GM18873 (cell line): ENCODE measurements around the gene ADGRD1.

Experiments used
- ATAC-seq: cut with Tn5 transposase; IDR thresholded peaks from one replicate; pipeline ENCODE4 v1.9.1; 2021; ENCODE audit warnings: mild to moderate bottlenecking, moderate library complexity, moderate number of reproducible peaks; ENCODE audit not compliant: unreplicated experiment, low FRiP score

The ADGRD1 gene

DNA sequence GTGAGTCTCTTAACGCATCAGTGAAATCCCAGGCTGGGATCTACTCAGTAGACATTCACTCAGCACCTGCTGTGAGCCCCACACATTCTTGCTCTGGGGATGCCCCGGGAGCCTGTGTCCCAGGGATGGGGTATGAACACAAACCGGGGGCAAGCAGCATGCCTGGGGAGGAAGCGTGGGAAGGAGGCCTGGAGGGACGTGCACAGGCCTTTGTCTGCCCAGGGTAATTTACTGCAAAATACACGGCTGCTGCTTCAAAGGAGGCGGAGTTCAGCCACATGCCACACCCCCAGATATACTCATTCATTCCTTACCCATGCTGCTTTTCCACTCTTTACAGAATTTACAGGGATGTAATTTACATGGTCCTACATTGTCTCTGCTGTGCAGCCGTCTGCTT, 187.8 kb downstream of the ADGRD1 start:
- no peak for ATAC-seq

- ATAC-seq: no peak
These were observed 189.4 kb downstream of the ADGRD1 start for GRCh38 chr12:131142891-131143657.

DNA sequence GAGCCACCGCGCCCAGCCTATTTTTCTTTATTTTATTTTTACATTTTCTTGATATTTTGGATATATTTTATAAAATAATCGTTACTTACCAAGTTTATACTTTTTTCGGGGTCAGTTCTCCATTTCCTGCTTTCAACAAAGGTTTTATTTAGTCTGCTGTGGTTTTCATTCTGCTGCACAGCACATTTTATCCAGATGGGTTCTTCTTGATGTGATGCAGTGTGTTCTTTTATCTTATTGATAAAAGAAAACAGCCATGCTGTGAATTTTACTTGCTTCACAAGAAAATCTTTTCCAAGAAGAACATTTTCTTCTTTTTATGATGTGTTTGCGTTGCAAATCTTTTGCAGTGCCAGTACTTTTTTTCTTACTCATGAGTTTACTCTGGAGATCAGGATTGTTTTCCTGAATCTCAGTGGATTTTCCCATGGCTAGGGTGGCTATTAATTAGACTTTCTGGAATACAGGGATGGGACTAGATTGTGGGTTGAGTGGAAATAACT, 192.5 kb downstream of the ADGRD1 start:
- ATAC-seq: no peak

DNA sequence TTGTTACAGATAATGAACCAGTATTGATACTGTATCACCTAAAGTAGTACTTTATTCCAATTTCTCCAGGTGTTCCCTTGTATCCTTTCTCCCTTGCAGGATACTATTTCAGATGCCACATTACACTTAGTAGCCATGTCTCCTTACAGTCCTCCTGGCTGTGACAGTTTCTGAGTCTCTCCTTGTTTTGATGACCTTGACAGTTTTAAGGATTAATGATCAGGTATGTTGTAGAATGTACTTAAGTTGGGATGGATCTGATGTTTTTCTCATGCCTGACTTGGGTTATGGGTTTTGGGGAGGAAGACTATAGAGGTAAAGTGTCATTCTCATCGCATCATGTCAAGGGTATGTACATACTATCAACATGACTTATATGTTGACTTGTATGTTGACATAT, 193.6 kb downstream of the ADGRD1 start:
- ATAC-seq: no peak

DNA sequence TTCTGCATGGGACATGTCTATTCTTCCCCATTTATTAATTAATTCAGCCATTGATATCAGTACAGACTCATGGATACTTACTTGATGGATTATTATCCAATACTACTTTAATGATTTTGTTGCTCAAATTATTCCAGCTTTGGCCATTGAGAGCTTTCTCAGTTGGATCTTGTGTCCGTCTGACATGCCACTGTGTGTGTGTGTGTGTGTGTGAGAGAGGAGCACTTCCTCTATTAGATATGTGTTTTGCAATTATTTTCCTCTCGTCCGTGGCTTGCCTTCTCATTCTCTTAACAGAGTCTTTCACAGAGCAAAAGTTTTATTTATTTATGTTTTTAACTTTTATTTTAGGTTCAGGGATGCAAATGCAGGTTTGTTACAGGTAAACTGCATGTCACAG, 194.2 kb downstream of the ADGRD1 start:
- ATAC-seq: no peak

DNA sequence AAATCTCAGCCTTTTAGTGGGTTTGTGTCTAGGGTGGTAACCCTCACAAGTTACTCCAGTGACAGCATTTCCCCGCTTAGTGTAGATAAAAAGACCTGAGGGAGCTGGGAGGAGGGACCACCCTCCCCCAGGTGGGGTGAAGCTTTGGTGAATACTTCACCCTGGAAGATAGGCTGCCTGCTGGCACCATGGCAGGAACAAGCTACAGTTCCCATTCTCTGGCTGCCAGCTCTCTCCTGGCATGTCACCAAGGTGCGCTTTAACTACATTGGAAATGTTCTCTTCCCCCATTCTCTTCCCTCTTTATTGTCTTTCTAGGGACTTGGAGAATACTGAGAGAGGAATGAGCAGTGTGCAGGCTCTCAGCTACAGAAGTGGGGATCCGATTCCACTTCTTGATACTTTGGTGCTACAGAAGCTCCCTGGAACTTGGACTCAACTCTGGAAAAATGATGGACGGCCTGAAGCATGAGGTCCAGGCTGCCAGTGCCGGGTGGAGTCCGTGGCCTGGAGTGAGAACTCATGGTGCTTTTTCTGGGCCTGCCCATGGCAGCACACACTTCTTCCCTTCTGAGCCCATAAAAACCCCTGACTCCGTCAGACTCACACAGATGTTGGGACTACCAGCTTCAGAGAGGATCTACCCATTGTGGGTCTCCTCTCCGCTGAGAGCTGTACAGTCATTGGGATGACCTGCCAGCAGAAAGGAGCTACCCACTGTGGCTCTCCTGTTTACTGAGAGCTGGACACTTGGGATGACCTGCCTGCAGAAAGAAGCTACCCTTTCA, 198.0 kb downstream of the ADGRD1 start:
- no peak for ATAC-seq

DNA sequence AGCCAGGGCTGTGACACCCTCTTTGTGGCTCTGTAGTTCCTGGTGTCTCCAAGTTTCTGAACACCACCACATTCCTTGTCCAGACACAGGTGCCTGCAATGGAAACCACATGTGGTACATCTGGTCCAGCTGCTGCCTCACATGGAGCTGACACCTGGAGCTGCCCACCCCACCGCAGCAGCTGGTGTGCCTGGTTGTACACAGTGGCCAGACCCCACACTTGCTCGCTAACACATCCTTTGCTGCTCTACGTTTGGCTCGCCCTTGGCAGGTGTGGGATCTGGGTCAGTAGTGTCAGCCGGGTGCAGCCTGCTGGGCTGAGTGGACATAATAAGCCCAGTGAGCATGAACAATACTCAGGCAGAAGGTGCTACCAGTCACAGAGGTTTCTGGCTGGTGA, 198.9 kb downstream of the ADGRD1 start:
- no peak for ATAC-seq

DNA sequence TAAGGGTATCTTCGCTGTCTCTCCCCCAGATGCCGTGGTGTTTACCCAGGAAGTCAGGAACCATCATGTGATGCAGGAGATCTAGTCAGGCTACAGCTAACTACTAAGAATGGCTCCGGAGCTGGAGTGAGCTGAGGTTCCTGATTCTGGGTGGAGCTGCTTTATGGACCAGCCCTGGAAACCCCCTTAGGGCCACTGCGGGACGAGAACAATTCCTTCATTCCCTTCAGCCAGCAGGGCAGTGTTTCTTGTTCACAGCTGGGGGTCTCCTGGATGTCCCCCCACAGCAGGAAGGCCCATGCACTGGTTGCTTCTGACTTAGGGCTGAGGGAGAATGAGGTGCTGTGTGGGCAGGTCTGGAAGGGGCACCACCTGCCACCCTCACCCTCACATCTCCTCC, 199.3 kb downstream of the ADGRD1 start:
- no peak for ATAC-seq

- ATAC-seq: no peak
These were observed 200.2 kb downstream of the ADGRD1 start for GRCh38 chr12:131153956-131154355.

- ATAC-seq: no peak
These were observed 201.4 kb downstream of the ADGRD1 start for GRCh38 chr12:131155131-131155530.

DNA sequence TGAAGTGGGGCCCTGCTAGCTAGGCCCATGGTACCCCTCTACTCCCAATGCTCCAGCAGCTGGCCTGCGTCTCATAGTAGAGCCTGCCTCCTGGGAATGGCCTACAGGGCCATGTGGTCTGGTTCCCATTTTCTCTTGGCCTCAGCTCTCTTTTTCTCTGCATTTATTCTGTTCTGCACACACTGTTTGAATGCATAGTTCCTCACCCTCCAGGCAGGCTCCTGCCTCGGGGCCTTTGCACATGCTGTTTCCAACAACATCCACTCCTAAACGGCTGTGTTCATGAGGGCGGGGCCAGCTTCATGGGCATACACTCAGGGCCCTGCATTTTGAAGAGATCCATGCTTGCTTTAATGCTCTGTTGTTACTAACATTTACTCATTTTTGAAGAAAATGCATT, 204.0 kb downstream of the ADGRD1 start:
- no peak for ATAC-seq

- ATAC-seq: no peak
These were observed 206.0 kb downstream of the ADGRD1 start for GRCh38 chr12:131159660-131160059.

- ATAC-seq: no peak
These were observed 208.4 kb downstream of the ADGRD1 start for GRCh38 chr12:131162113-131162512.

- no peak for ATAC-seq
These were observed 209.6 kb downstream of the ADGRD1 start for GRCh38 chr12:131163189-131163738.

DNA sequence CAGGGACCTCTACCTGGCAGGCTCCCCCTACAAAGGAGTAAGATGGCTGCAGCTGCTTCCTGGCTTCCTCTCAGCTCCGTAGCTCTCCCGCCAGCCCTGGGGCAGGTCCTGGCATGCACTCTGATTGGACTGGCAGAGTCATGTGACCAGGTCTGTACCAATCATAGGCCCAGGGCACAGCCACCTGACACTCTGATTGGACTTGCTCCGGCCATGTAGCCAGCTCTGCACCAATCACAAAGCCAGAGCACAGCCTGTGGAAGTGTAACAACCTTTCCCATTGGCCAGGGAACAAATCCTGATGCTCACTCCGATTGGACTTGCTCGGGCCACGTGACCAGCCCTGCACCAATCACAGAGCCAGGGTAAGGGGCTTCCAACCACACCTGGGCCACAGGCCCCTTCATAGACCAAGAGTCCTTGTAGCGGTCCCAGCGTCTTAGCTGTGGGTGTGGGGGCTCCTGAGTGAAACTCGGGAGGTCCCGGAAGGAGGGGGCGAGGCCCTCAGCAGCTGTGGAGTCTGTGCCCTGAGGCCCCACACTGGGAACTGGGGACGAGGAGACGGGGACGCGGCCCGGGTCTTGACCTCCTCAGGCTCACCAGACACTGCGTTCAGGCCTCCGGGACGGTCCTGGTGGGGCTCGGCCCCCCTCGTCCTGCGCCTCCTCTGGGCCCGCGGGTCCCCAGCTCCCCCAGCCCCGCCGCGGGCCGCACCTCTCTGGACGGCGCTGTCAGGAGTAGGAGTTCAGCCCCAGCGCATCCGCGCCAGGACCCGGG, 210.6 kb downstream of the ADGRD1 start:
- ATAC-seq: no peak

DNA sequence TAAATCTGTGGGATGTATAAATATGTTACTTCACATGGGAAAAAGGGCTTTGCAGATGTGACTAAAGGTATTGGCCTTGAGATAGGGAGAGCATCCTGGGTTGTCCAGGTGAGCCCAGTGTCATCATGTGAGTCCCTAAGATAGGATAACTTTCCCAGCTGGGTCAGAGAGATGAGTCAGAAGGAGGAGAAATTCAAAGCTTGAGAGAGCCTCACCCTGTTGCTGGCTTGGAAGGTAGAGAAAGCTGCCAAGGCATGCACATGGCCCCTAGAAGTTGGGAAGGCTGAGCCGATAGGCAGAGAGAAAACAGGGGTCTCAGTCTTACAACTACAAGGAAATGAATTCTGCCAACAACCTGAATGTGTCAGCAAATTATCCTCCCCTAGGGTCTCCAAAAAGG, 213.0 kb downstream of the ADGRD1 start:
- ATAC-seq: no peak

- no peak for ATAC-seq
These were observed 213.6 kb downstream of the ADGRD1 start for GRCh38 chr12:131167334-131167733.

- ATAC-seq: no peak
These were observed 217.3 kb downstream of the ADGRD1 start for GRCh38 chr12:131171029-131171428.

GRCh38 chr12:131174901-131175300, 221.2 kb downstream of the ADGRD1 start:
- ATAC-seq: no peak

DNA sequence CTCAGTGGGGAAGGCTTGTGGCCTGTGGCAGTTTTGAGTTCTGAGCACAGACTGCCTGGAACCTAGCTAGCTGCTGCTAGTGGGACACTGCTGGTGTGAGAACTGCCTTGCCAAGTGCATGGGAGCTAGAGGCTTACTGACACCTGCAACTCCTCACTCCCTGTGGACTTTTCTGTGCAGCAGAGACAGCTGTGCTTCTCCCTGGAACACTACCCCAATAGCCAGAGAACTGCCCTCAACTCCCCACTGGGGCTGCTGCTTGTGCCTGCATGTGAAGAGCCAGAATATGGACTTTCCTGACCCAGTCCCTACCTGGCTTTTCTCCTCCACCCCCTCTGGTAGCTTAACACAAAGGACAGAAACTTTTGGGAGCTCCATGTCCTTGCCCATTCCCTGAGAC, 222.6 kb downstream of the ADGRD1 start:
- ATAC-seq: no peak

DNA sequence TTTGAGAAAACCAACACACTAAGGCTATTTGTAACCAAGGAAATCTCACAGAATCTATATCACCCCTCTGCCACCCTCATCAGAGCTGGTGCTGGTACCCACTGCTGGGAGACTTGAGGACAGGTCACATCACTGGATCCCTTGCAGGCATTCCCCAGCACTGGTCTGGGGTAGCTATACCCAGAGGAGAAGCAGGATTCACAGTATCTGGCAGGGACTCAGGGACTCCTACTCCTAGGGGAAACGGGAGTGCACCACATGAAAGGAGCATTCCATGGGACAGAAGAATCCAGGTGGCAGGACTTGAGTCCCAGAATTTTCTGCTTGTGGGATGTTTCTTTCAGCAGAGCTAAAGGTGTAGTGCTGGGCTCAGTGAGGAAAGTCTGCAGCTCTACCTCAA, 223.2 kb downstream of the ADGRD1 start:
- no peak for ATAC-seq
